ENCODE measurements around the gene SNRNP70.
"Not testable (repeated sequence)": the region's sequence is repeated elsewhere in the genome, so short reads cannot be mapped to it uniquely, and the experiment has no call there.

DNA sequence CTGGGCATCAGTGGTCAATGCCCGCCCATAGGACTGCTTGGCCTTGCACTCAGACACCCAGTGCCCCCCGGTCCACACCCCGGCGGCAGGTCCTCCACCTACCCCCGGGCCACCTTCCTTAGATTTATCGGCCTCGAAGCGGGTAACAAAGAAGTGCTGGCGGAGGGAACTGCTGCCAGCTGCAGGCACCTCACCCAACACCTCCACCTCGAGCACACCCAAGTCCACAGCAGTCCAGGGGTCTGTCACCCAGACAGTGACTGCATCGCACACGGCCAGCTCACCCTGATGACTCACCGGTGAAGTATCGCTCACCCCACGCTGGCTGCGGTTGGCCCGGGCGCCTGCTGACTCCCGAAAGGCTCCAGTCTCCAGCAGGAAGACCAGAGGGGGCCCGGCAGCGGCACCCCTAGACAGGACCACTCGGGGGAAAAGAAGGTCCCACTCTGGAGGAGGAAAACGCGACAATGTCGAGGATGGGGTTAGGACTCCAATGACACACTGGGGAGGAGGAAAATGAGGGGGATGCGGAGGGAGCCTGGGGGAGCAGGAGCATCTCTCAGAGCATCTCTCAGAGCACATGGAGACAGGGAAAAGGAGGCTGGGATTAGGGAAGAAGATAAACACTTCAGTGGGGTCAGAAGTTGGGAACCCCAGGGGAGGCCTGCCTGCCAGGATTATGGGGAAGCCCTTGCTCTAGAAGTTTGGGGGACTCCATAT is 46.5 kb upstream of the SNRNP70 start:
- TF ChIP-seq CTCF (IDR thresholded peaks at IDR 0.05 in 4 of 5, conservative IDR thresholded peaks at IDR 0.05 in 1 of 5); POLR2A (IDR thresholded peaks at IDR 0.05): not testable (repeated sequence)

Measured in gastrocnemius medialis (tissue), 4 donors.